HG03103 (cell line): ENCODE measurements around the gene COMT.

Source experiments
- ATAC-seq: cut with Tn5 transposase; IDR thresholded peaks from one replicate; pipeline ENCODE4 v1.9.1; 2021; ENCODE audit warnings: low read depth; ENCODE audit not compliant: unreplicated experiment

The COMT gene

GRCh38 chr22:19980766-19981165, 39.2 kb downstream of the COMT start:
- no peak for ATAC-seq

GRCh38 chr22:19981171-19981960, 39.8 kb downstream of the COMT start:
- ATAC-seq: no peak

DNA sequence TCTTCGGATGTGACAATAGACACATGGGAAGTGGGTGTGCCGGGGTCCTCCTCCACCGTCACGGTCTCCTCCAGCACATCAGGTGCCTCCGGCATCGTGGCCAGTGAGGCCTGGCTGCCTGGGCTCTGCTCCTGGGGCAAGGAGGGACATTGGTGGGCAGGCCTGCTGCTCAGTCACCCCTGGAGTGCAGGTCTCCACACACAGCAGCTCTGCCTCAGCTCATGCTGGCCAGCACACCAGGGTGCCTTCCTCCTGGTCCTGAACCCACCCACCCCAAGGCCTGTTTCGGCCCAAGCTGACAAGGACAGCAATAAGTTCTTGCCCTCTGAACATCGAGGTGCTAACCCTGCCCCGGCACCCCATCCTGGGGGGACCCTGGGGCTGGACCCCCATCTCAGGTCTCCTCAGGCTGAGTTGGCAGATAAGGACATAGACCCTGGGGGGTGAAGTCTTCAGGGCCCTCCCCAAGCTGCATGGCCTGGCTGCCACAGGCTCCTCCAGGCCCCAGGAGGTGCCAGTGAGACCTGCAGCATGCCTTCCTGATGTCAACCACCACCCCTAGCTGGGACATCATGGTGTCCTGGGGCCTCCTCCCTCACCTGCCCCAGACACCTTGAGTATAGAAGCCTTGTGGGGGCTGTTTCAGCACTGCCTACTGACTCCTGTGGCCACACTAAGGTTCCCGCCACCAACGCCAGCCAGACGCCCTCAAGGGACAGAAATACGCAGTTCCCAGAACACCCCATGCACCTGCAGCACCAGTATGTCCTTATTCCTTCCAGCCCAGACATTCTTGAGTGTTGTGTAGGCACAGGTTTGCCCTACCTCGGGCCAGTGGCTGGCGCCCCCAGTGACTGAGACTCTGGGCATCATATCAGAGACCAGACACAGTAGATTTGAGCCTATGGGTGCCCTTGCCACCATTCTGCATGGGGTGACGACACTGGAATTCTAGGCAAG, 40.7 kb downstream of the COMT start:
- no peak for ATAC-seq

- no peak for ATAC-seq
Measured at GRCh38 chr22:19982991-19983578, 41.5 kb downstream of the COMT start.

DNA sequence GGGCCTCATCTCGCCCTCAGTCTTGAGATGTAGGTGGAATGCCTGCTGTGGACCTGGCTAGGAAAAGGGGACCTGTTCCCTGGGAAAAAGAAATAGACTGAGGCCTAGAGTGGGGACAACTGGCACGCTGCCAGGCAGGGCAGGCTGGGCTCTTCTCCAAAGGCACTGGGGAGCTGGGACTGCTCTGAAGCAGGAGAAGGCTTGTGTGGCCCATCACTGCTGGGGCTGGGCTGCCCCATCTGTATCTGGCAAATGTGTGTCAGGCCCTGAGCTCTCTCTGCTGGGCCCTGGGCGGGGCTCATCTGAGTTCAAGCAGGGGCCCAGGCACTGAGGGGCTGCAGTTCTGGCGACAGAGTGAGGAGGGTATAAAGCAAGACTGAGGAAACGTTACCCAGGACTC, 42.2 kb downstream of the COMT start:
- ATAC-seq: no peak

DNA sequence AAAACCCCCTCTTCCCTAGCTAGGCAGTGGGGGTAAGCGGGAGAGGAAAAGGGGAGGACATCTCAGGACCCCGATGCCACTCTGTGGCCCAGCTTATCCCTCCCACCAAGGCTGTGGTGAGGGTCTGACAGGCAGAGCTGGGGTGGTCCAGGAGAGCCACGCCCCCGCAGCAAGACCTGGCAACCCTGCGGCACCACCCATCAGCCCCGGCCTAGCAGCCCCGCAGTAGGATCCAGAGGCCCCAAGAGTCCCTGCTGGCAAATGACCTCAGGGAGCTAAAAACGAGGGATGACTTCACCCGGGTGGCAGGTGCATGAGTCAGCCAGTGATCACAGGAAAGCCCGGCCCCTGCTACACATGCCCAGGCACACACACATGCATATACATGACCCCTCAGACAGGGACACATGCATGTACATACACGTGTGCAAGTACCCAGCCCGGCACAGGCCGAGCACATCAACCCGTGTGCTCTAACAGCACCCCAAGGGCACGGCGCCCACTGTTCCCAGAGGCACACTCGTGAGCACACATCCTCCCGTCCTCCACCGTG, 42.7 kb downstream of the COMT start:
- no peak for ATAC-seq

GRCh38 chr22:19984851-19985811, 43.6 kb downstream of the COMT start:
- ATAC-seq: no peak

DNA sequence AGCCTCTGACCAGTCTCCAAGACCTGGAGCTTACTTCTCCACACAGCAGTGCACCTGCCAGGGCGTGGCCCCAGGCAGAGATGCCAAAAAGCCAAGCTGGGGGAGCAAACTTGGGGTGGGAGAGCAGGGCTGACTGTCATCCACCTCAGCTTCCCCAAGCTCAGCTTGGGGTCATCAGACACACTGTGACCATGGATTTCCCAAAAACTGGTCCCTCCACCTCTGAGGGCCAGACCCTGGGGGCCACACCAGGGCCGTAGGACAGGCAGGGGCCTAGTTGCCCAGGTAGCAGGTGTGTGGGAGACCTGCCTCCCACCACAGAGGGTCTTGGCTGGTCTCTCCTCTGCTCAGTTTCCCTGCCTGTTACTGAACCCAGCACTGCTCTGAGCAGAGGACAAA, 44.4 kb downstream of the COMT start:
- no peak for ATAC-seq

GRCh38 chr22:19986410-19987341, 45.1 kb downstream of the COMT start:
- ATAC-seq: no peak

DNA sequence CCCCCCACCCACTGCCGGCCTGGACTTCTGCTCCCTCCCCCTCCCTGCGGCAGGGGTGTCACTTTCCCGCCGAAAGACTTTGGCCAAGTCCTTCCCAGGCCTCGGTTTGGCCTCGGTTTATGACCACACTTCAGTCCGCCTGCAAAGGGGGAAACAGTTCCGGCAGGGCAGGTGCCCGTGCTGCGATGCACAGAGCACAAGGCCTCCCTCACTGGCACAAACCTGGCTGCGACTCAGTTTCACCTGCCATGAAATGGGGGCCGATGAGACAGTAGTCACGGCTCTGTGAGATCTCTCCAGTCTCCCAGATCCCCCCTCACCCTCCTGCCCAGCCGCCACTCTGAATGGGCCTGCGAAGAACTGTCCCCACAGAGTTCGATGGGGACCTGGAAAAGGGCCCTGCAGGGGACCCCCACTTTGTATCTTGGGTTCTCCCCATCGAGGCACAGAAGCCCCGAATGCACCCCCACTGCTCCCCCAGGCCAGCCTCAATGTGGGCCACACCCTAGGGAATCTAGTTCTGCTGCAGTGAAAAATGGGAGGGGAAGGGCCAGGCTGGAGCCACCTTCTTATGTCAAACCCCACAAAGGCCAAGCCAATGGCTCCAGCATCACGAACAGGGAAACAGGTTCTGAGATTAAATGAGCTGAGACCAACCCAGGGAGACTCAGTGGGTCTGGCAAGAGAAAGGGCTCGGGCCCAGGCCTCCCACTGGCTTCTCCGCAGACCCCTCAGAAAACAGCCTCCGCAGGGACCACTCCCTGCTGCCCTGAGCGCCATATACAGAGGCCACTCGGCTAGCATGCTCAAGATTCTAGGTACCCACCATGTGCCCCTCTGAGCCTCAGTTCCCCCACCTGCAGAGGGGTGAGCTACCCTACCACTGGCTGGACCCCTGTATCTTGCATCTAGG, 46.1 kb downstream of the COMT start:
- no peak for ATAC-seq

- ATAC-seq: no peak
Measured at GRCh38 chr22:19988331-19988808, 46.8 kb downstream of the COMT start.

- no peak for ATAC-seq
Measured at GRCh38 chr22:19988965-19989724, 47.6 kb downstream of the COMT start.

- ATAC-seq: no peak
Measured at GRCh38 chr22:19989725-19990067, 48.1 kb downstream of the COMT start.

DNA sequence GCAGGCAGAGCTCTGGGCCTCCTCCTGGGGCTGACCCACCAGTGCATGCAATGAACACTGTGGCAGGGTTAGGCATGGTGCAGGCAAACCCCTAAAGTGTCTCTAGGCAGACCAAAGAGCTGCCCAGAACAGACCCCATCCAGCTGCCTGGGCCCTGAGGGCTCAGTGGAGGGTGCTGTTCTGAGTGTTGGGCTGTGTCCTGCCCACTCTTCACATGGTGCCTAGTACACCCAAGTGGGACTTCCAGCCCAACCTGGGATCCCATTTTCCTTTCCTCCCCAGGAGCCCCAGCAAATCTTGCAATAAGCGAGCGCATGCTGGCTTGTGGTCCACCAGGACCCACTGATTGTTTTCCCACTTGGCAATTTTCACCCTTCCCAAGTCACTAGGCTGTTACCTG, 48.6 kb downstream of the COMT start:
- no peak for ATAC-seq

DNA sequence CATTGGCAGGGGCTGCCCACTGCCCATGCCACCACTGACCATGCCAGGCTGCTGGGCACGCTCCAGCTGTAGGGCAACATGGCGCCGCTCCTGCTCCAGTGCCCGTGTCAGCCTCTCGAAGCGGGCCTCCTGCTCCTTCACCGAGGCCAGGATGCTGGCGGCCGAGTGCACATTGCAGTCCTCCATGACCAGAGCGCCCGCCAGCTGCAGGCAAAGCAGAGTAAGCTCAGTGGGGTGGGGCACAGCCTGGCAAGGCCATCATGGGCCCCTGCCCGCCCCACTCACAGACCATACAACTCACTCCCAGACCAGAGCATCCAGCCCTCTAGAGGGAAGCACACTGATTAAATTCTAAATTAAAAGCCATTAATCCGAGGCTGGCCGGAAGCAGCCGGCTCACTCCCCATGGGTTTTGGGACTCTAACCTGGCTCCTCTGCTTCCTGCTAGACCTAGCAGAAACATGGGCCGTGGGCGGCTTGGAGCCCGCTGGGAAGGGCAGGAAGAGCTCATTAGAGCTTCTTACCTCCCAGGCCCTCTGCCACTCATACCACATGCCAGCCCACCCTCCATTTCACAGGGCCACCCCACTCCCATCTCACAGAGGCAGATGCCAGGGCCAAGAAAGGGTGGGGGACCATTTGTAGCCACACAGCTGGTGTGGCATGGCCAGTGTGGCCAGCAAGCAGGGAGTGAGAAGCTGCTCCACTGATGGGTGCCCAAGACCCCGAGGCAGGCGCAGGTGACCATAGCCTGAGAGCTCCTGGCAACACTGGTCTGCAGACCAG, 49.2 kb downstream of the COMT start:
- ATAC-seq: no peak

DNA sequence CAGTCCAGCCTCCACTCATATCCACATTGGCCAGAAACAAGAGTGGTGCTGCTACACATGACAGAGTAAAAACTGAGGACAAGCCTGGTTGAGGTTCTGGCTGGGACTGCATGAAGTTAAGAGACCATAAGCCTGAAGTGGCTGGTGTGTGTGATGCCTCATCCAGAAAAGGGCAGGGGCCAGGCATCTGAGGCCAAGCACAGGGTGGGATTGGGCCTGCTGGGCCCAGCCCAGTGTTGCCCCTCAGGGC, 49.7 kb downstream of the COMT start:
- ATAC-seq: no peak
